Activated CD8-positive, alpha-beta memory T cell treated with anti-CD3 and anti-CD28 coated beads, Interleukin-2, amount 10 ng/mL, durations not matched to agents 7 days and 5 days (primary cell): Measurements from ENCODE around the gene ANTXRL. TPM values are rescaled to one million over a fixed set of nuclear protein-coding genes. Genes with fewer than 3 reads are reported as not detected.
"Not testable (repeated sequence)": the region's sequence is repeated elsewhere in the genome, so short reads cannot be mapped to it uniquely, and the experiment has no call there.

ENCODE experiments used
- ATAC-seq: fragments of 150-1000 bp; cut with Tn5 transposase; one replicate; pipeline ENCODE4 v1.10.0; 2021; ENCODE audit warnings: moderate library complexity
- CTCF ChIA-PET: fragments of 350-600 bp; sonication (Branson Sonifier 250); formaldehyde crosslinking; loops from one replicate; lab custom pipeline; 2021; ENCODE audit warnings: antibody characterized with exemption; lab: Charles Lee
- DNase-seq: peaks from one replicate; pipeline ENCODE4 v3.0.0-alpha.2; 2020
- H3K27ac Mint-ChIP-seq: one replicate; pipeline ENCODE4 v1.8.0; 2021; ENCODE audit warnings: mild to moderate bottlenecking, mixed read lengths
- H3K27me3 Mint-ChIP-seq: one replicate; pipeline ENCODE4 v1.8.0; 2021; ENCODE audit warnings: mixed read lengths
- H3K36me3 Mint-ChIP-seq: one replicate; pipeline ENCODE4 v1.8.0; 2021; ENCODE audit warnings: mild to moderate bottlenecking, mixed read lengths
- H3K4me1 Mint-ChIP-seq: one replicate; pipeline ENCODE4 v1.8.0; 2021; ENCODE audit warnings: mixed read lengths
- H3K4me3 Mint-ChIP-seq: one replicate; pipeline ENCODE4 v1.8.0; 2021; ENCODE audit warnings: mild to moderate bottlenecking, moderate library complexity, mixed read lengths
- H3K9me3 Mint-ChIP-seq: one replicate; pipeline ENCODE4 v1.8.0; 2022; ENCODE audit warnings: low read depth, mixed read lengths
- total RNA-seq, 2 experiments: library from RNA; stranded (reverse); gene quantifications; one replicate each; pipeline ENCODE4 v1.2.3, GENCODE V29; 2021

Gene ANTXRL
- total RNA-seq, 2 experiments from 2014 or later: not detected

DNA sequence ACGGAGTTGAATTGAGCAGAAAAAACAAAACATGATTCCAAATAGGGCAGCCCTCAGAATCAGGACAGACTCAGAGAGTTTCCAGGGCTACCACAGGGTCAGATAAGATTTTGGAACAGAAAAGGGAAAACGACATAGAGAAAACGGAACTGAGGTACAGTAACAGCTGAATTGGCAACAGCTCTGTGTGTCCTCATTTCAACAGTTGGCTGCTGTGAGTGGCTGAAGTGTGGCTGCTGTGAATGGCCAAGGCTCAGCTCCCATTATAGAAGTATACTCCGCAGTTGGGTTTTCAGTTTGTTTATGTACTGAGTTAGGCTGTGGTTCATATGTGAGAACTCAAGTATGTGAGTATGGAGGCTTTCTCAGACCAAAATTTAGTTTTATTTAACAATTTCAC, 32.0 kb downstream of the ANTXRL start:
- DNase-seq: no peak
- H3K9me3 Mint-ChIP-seq: no peaks in the 10 kb centered on the region
- CTCF ChIA-PET: no interaction called here
- H3K27ac Mint-ChIP-seq: no peak overlapping the region
- ATAC-seq: no peak
- no peaks in the 10 kb centered on the region for H3K36me3 Mint-ChIP-seq
- H3K4me1 Mint-ChIP-seq: no peaks in the 10 kb centered on the region
- peaks cover 5% of the 10 kb centered on the region for H3K27me3 Mint-ChIP-seq
- no peak overlapping the region for H3K4me3 Mint-ChIP-seq

DNA sequence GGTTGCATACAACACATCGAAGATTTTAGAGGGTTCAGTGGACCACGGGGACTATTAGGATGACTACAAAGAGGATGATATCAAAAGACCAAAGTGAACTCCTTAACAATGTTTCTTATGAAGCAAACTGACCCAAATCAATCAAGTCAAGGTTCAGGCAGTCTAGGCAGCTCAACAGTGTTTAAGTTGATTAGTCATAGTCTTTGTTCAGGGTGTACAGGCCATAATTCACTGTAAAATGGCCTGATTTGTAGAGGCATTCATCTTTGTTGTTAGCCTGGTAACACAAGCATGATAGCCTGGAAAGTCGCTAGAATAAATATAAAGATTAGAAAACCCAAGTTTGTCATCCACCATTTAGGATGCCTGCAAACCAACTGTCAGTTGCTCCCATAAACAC, 32.6 kb downstream of the ANTXRL start:
- Mint-ChIP-seq H3K9me3 (no peaks in the 10 kb centered on the region), H3K36me3 (no peaks in the 10 kb centered on the region), H3K4me1 (no peaks in the 10 kb centered on the region), H3K27ac (no peak overlapping the region), H3K4me3 (no peak overlapping the region), H3K27me3 (peaks cover 5% of the 10 kb centered on the region)
- CTCF ChIA-PET: no interaction called here
- ATAC-seq (no peak), DNase-seq (no peak)

DNA sequence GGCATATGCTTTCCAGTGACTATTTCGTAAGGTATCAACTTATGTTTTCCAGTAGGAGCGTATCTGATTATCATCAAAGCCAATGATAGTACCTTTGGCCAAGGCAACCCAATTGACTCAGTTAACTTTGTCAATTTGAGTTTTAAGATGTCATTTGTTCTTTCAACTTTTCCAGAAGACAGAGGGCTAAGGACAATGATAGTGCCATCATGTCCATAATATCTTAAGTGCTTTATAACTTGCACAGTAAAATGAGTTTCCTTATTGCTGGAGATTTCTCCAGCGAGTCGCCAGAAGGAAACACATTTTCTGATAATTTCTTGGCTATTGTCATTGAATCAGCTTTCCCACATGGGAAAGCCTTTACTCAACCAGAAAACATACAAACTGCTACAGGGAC, 35.0 kb downstream of the ANTXRL start:
- no peaks in the 10 kb centered on the region for H3K36me3 Mint-ChIP-seq
- no peak for ATAC-seq
- CTCF ChIA-PET: no interaction called here

DNA sequence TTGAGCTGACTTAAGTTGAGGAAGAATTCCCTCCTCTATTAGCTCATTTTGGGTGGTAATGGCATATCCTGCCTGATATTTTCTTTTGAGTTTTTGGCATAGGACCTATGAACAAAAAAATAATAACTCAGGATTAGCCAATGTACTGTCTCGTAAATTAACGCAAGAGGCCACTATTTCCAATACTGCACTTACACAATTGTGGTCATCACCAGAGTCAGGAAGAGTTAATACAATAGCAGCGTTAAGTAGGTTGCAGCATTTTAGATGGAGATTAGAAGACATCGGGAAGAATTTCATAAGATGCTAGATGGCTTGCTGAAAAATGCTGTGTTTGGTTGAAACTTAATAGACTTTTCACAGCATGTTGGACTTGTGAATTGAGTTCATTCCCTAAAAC, 36.4 kb downstream of the ANTXRL start:
- Mint-ChIP-seq H3K36me3 (no peaks in the 10 kb centered on the region), H3K9me3 (no peaks in the 10 kb centered on the region), H3K4me1 (no peaks in the 10 kb centered on the region), H3K4me3 (no peak overlapping the region), H3K27ac (no peak overlapping the region), H3K27me3 (peaks cover 5% of the 10 kb centered on the region)
- ATAC-seq (no peak), DNase-seq (no peak)
- CTCF ChIA-PET: interaction anchor here (1.6 kb wide), 1 partner anchor 94 kb away, joined by 3 read pairs; no protein-coding TSS in a partner anchor

More for the DNA sequence above, 35.0 kb downstream of the ANTXRL start:
- peaks cover 5% of the 10 kb centered on the region for H3K27me3 Mint-ChIP-seq
- H3K9me3 Mint-ChIP-seq: no peaks in the 10 kb centered on the region
- H3K4me3 Mint-ChIP-seq: no peak overlapping the region
- no peak for DNase-seq
- H3K27ac Mint-ChIP-seq: no peak overlapping the region
- no peaks in the 10 kb centered on the region for H3K4me1 Mint-ChIP-seq

DNA sequence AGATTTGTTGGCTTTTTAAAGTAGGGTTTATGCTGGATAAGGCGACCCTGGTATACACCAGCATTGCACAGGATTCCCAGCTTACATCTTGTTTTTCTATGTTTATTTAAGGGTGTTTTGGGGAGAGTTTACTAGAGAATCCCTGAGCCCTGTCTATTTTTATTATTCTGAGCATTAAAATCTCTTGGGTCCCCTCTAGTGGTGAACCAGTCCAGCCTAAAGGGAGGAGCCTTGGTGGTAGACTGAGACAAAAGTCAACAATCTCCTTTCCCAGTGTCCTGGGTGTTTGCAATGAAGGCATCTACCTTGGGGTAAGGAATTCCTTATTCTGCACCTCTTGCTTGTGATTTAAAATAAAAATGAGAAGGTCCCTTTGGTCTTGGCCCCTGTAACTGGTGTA, 38.2 kb downstream of the ANTXRL start:
- DNase-seq: no peak
- no peaks in the 10 kb centered on the region for H3K36me3 Mint-ChIP-seq
- H3K4me3 Mint-ChIP-seq: no peak overlapping the region
- no peak for ATAC-seq
- H3K9me3 Mint-ChIP-seq: no peaks in the 10 kb centered on the region
- H3K27me3 Mint-ChIP-seq: peaks cover 5% of the 10 kb centered on the region
- H3K27ac Mint-ChIP-seq: no peak overlapping the region
- no peaks in the 10 kb centered on the region for H3K4me1 Mint-ChIP-seq
- CTCF ChIA-PET: interaction anchor here (0.8 to 1.2 kb wide), 2 partner anchors 98 to 900 kb away, joined by 3 read pairs; no protein-coding TSS in a partner anchor

DNA sequence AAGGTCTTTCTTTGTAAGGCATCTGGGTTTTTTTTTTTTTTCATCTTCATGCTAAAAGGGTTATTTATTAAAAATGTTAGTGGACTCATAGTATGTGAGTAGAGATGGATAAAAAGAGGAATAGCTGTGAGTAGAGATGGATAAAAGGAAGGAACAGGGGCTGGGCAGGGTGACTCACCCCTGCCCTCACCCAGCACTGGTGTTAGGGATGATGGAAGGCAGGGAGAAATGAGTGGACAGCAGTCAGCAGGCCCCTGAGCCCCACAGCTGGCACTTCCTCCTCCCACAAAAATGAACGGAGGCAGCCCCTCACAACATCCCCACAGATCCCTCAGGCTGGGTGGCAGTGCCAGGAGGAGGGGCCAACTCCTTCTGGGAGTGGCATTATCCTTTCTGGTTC, 39.3 kb downstream of the ANTXRL start:
- Mint-ChIP-seq H3K27ac (no peak overlapping the region), H3K4me1 (no peaks in the 10 kb centered on the region)
- CTCF ChIA-PET: interaction anchor here (0.8 kb wide), 1 partner anchor 899 kb away, joined by 3 read pairs; no protein-coding TSS in a partner anchor

DNA sequence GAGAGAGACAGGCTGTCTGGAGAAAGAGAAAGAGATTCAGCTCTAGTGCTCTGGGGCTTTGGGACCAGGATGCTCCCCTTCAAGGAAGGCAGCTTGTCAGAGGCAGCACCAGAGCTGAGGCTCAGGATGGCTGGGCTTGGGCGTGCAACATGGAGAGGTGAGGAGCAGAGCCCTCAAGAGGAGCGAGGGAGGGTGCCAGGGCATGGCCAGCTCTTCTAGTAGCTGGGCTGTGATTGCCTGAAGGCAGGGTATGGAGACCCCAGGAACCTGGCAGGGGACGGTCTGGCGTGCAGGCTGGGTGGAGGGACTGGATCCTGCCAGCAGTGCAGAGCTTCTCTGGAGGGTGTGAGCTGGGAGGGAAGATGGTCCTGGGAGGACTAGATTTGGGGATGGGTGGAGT, 40.2 kb downstream of the ANTXRL start:
- H3K4me3 Mint-ChIP-seq: no peak overlapping the region
- no peak overlapping the region for H3K27ac Mint-ChIP-seq
- ATAC-seq: no peak
- H3K4me1 Mint-ChIP-seq: no peaks in the 10 kb centered on the region
- H3K36me3 Mint-ChIP-seq: no peaks in the 10 kb centered on the region
- CTCF ChIA-PET: no interaction called here
- peaks cover 4% of the 10 kb centered on the region for H3K27me3 Mint-ChIP-seq
- no peak for DNase-seq
- H3K9me3 Mint-ChIP-seq: no peaks in the 10 kb centered on the region

More for the DNA sequence above, 39.3 kb downstream of the ANTXRL start:
- Mint-ChIP-seq H3K4me3 (no peak overlapping the region), H3K27me3 (peaks cover 5% of the 10 kb centered on the region), H3K9me3 (no peaks in the 10 kb centered on the region), H3K36me3 (no peaks in the 10 kb centered on the region)
- DNase-seq: no peak
- ATAC-seq: no peak

DNA sequence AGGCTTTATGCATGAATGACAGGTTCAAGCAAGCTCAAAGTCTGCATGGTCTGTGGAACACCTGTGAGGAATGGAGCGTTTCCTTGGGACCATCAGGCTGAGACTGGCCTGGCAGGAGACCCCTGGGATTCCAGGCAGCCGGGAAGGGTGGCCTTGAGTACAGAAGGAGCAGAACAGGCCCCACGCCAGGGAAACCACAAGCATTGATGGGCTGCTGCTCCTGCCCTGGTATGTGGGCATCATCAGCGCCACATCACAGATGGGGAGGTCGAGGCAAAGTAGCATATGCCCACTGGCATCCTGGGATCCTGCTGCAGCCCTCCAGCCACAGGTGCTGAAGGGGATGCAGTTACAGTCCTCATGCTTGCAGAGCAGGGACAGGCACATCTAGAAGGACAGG, 40.9 kb downstream of the ANTXRL start:
- CTCF ChIA-PET: no interaction called here
- no peaks in the 10 kb centered on the region for H3K4me1 Mint-ChIP-seq
- no peak overlapping the region for H3K4me3 Mint-ChIP-seq
- H3K9me3 Mint-ChIP-seq: no peaks in the 10 kb centered on the region
- H3K27ac Mint-ChIP-seq: no peak overlapping the region
- no peaks in the 10 kb centered on the region for H3K36me3 Mint-ChIP-seq
- ATAC-seq (no peak), DNase-seq (no peak)
- peaks cover 4% of the 10 kb centered on the region for H3K27me3 Mint-ChIP-seq

DNA sequence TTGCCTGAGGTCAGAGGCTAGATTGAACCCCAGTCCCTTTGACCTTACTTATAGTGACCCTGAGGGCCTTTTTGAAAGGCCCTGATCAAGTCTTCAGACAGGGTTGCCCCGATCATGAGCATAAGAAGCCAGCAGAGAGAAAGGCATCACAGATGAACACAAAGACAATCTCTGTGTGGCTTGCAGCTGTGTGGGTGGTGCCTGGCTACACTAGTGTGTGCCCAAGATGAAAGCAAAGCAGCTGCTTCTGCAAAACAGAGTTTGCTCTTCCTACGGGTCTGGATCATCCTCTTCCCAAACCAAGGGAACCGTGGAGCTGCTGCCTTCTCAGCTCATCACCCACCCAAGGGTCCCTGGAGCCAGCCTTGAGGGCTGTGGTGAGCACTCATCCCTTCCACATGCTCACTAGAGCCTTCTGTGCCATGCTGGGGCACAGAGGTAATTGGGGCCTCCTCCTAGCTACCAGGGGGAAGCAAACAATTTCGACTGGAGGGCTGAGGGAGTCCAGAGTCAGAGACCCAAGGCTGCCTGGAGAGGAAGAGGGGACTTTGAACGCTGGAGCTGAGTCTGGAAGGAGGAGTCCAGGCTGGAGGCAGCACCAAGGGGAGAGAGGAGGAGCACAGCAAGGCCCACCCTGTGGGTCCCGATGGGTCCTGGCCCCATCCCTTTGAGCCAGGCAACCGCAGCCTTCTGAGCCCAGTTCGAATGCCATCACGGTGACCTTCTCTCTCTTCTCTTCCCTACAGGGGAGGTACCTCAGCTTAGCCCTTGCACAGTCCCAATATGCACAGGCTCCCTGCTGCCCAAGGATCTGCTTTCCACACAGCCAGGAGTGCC, 42.3 kb downstream of the ANTXRL start:
- Mint-ChIP-seq H3K27me3 (peaks cover 4% of the 10 kb centered on the region), H3K9me3 (no peaks in the 10 kb centered on the region), H3K4me3 (no peak overlapping the region), H3K36me3 (no peaks in the 10 kb centered on the region), H3K27ac (no peak overlapping the region), H3K4me1 (no peaks in the 10 kb centered on the region)
- ATAC-seq (no peak), DNase-seq (no peak)
- CTCF ChIA-PET: no interaction called here

DNA sequence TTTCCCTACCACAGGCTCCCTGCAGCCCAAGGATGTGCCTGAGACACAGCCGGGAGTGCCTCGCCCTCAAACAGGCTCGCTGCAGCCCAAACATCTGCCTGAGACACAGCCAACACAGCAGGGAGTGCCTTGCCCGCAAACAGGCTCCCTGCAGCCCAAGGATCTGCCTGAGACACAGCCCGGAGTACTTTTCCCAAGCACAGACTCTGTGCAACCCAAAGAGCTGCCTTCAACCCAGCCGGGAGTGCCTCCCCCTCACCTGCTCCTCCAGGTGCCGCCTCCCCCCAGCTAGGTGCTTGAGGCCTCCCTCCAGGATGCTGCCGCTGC, 42.9 kb downstream of the ANTXRL start:
- H3K9me3 Mint-ChIP-seq: no peaks in the 10 kb centered on the region
- no peak for ATAC-seq
- no peak for DNase-seq
- H3K4me1 Mint-ChIP-seq: no peaks in the 10 kb centered on the region
- H3K36me3 Mint-ChIP-seq: no peaks in the 10 kb centered on the region
- H3K4me3 Mint-ChIP-seq: no peak overlapping the region
- CTCF ChIA-PET: no interaction called here
- peaks cover 4% of the 10 kb centered on the region for H3K27me3 Mint-ChIP-seq
- no peak overlapping the region for H3K27ac Mint-ChIP-seq

DNA sequence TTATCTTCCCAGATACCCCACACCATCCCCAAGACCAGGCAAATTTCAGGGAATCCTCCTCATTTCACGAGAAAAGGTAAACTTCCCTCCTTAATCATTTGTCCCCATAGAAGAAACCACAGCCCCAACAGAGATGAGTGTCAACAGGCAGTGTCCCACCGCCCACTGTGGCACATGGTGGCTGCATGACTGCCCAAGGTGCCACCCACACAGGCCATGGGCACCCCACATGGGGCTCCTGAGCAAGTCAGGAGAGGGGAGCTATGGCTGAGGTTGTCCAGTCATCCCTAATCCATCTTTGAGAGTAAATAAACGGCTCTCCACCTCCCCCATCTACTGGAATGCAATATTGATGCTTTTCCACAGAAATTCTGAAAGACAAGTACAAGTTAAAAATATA, 44.1 kb downstream of the ANTXRL start:
- H3K27ac Mint-ChIP-seq: no peak overlapping the region
- ATAC-seq (no peak), DNase-seq (no peak)
- H3K36me3 Mint-ChIP-seq: no peaks in the 10 kb centered on the region
- peaks cover 4% of the 10 kb centered on the region for H3K27me3 Mint-ChIP-seq
- CTCF ChIA-PET: no interaction called here
- H3K9me3 Mint-ChIP-seq: no peaks in the 10 kb centered on the region
- no peaks in the 10 kb centered on the region for H3K4me1 Mint-ChIP-seq
- no peak overlapping the region for H3K4me3 Mint-ChIP-seq

DNA sequence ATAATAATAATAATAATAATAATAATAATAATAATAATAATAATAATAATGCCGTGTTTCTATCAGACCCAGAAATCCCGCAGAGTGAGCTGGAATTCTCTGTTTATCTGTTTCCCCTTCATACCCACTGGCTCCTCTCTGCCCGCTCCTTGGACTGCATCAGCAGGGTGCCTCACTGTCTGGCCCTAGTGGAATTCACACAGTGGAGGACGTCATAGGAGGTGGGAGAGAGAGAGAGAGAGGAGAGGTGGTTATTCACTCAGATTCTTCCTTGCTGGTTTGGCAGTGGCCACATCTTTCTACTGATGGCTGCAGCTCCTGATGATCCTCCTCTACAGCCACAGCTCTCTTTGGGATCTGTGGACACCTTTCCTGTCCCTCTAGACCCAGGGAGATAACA, 78.7 kb downstream of the ANTXRL start:
- H3K27me3 Mint-ChIP-seq, H3K4me3 Mint-ChIP-seq, H3K4me1 Mint-ChIP-seq, H3K36me3 Mint-ChIP-seq, H3K9me3 Mint-ChIP-seq, CTCF ChIA-PET, DNase-seq, ATAC-seq, H3K27ac Mint-ChIP-seq: not testable (repeated sequence)

DNA sequence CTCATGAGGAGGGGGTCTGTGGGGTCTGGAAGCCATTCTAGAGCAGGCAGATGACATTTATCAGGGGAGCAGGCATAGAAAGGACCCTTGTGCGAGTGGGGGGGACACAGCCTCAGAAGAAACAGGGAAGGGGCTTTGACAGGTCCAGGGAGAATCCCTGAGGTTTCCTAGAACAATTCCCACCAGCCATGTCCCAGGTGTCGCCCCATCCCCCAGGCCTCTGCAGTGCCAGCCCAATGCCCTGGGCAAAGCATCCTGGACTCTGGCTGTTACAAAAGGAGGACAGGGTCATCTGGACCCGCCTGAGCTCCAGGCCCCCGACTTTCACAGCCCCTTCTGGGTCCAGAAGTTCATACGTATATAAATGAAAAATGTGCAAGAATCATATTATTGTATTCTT, 80.4 kb downstream of the ANTXRL start:
- H3K27ac Mint-ChIP-seq, H3K36me3 Mint-ChIP-seq, H3K27me3 Mint-ChIP-seq, H3K4me1 Mint-ChIP-seq, ATAC-seq, DNase-seq, CTCF ChIA-PET, H3K4me3 Mint-ChIP-seq, H3K9me3 Mint-ChIP-seq: not testable (repeated sequence)

DNA sequence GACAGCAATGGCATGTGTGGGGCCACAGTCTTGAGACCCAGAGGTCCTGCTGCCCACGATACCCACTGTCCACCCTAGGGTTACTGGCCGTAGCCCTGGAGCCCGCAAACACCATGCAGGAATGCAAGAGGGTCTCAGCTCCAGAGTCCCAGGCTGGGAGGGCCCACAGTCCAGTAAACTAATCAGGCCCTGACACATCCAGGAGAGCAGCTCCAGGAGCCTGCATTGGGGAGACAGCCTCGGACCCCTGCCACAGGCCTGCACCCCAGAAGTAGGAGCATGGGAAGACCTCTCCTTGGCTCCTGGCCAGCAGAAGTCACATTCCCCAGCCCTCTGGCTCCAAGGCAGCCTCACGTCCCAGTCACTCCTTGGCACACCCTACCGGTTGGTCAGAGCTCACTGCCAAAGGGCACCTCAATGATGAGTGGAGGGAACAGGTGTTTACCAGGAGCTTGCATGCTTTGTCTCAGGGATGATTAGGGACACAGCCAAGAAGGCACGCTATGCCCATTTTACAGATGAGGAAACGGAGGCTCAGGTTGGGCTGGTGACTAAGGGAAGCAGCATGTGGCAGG, 81.0 kb downstream of the ANTXRL start:
- H3K4me1 Mint-ChIP-seq, H3K9me3 Mint-ChIP-seq, H3K4me3 Mint-ChIP-seq, DNase-seq, H3K27ac Mint-ChIP-seq, H3K36me3 Mint-ChIP-seq, H3K27me3 Mint-ChIP-seq, ATAC-seq, CTCF ChIA-PET: not testable (repeated sequence)
